K562 (cell line): ENCODE measurements around the gene TNRC6B. TPM values are rescaled to one million over a fixed set of nuclear protein-coding genes. Genes with fewer than 3 reads are reported as not detected.

ENCODE experiments used
- ATAC-seq: fragments of 200-7000 bp; cut with Tn5 transposase; 3 replicates; pipeline ENCODE4 v1.9.1; 2020; ENCODE audit warnings: moderate library complexity
- BruUV-seq: library from RNA; stranded (reverse); fragments of 400-500 nt; replicated peaks from 2 replicates; lab custom pipeline; 2021; lab: Mats Ljungman, UMichigan
- CTCF ChIA-PET: fragments of 300-600 bp; formaldehyde crosslinking; extraction: SDS; loops from one replicate; lab custom pipeline; 2021; ENCODE audit warnings: low intra/inter-chr PET ratio; lab: Yijun Ruan, JAX
- POLR2A ChIA-PET: fragments of 300-600, 350-650 bp; sonication (Branson Sonifier 250); formaldehyde crosslinking; extraction: SDS; loops from one replicate; lab custom pipeline; 2021; ENCODE audit warnings: antibody characterized with exemption, inconsistent platforms; lab: Yijun Ruan, JAX
- DNase-seq, 4 experiments: peaks; one replicate each; pipeline versions ENCODE4 v3.0.0 to v3.0.0-alpha.2; 2011 to 2018; ENCODE audit warnings: low spot score in 3 of 4, mixed read lengths in 3 of 4; ENCODE audit errors: extremely low read depth in 1 of 4
- FAIRE-seq: peaks from 2 replicates; lab custom pipeline; 2011; peaks lifted over from hg19 to GRCh38; lab: Jason Lieb, UNC
- H2AFZ ChIP-seq: 2 replicates; pipeline ENCODE4 v1.6.0; 2011; ENCODE audit warnings: low read depth, low read length, control low read depth, inconsistent platforms
- H3K27ac ChIP-seq: fragments of 200-600 bp; 3 replicates; pipeline ENCODE4 v1.8.0; 2011; ENCODE audit warnings: low read depth, mild to moderate bottlenecking, control low read depth, inconsistent platforms, low read length, moderate library complexity, mixed read lengths; ENCODE audit errors: extremely low read depth
- H3K27me3 ChIP-seq, 2 experiments: fragments of 300-600 bp in 1 of 2; 2 replicates in 1 of 2; 3 replicates in 1 of 2; pipeline versions ENCODE4 v1.6.0 to v1.8.0; 2011; ENCODE audit warnings: inconsistent platforms in 2 of 2, low read length in 2 of 2, mild to moderate bottlenecking in 1 of 2, mixed read lengths in 1 of 2, moderate library complexity in 1 of 2; ENCODE audit not compliant: control insufficient read depth in 2 of 2, insufficient read depth in 2 of 2
- H3K36me3 ChIP-seq: fragments of 300-600 bp; 3 replicates; pipeline ENCODE4 v1.8.0; 2011; ENCODE audit warnings: mild to moderate bottlenecking, low read length, inconsistent platforms; ENCODE audit not compliant: control insufficient read depth, insufficient read depth
- H3K4me1 ChIP-seq, 2 experiments: fragments of 200-600 bp in 1 of 2; replicated peaks in 1 of 2; 2 replicates in 1 of 2; 3 replicates in 1 of 2; pipeline versions ENCODE4 v1.5.1 to v1.8.0; 2011; ENCODE audit warnings: inconsistent platforms in 2 of 2, low read length in 2 of 2, mild to moderate bottlenecking in 1 of 2, mixed read lengths in 1 of 2, moderate library complexity in 1 of 2; ENCODE audit not compliant: control insufficient read depth in 2 of 2, insufficient read depth in 2 of 2
- H3K4me2 ChIP-seq: 2 replicates; pipeline ENCODE4 v1.6.1; 2011; ENCODE audit warnings: low read length, control low read depth, inconsistent platforms, mixed read lengths; ENCODE audit not compliant: insufficient read depth
- H3K4me3 ChIP-seq: fragments of 200-600 bp; sonication (generic), shearing (Covaris generic); 2 replicates; pipeline ENCODE4 v1.5.1; 2016; ENCODE audit warnings: control low read depth, inconsistent platforms
- H3K79me2 ChIP-seq: fragments of 200-600 bp; 3 replicates; pipeline ENCODE4 v1.8.0; 2011; ENCODE audit warnings: low read length, inconsistent platforms; ENCODE audit not compliant: control insufficient read depth, insufficient read depth
- H3K9ac ChIP-seq, 2 experiments: 2 replicates each; pipeline versions ENCODE4 v1.6.0 to v1.6.1; 2011; ENCODE audit warnings: low read depth in 2 of 2, low read length in 2 of 2, control low read depth in 1 of 2, inconsistent platforms in 1 of 2, mild to moderate bottlenecking in 1 of 2, mixed read lengths in 1 of 2; ENCODE audit not compliant: insufficient read depth in 1 of 2
- H3K9me1 ChIP-seq: one replicate; pipeline ENCODE4 v1.6.0; 2011; ENCODE audit warnings: inconsistent platforms, mild to moderate bottlenecking, low read length, moderate library complexity; ENCODE audit not compliant: control insufficient read depth, insufficient read depth
- H3K9me3 ChIP-seq: replicated peaks from 2 replicates; pipeline ENCODE4 v1.5.1; 2011; ENCODE audit warnings: low read depth, low read length, inconsistent platforms; ENCODE audit not compliant: control insufficient read depth, insufficient read depth
- H4K20me1 ChIP-seq: replicated peaks from 2 replicates; pipeline ENCODE4 v1.6.1; 2011; ENCODE audit warnings: low read length, inconsistent platforms, mixed read lengths; ENCODE audit not compliant: control insufficient read depth, insufficient read depth
- NFATC3 ChIP-seq: fragments of 450-650 bp; IDR thresholded peaks from 2 replicates; pipeline ENCODE4 v1.6.1; 2017; ENCODE audit warnings: mild to moderate bottlenecking
- WGBS: fragments of 100-300 bp; shearing (Covaris generic); methylation state at CpG from one replicate; pipeline ENCODE4 v1.1.6; 2016; ENCODE audit warnings: low coverage, mixed read lengths; ENCODE audit not compliant: insufficient coverage; ENCODE audit errors: missing lambda C conversion rate; 5-methylcytosine and 5-hydroxymethylcytosine counted together
- in situ Hi-C: fragments of 300-500 bp; cut with MboI; formaldehyde crosslinking; loops from 4 replicates; pipeline ENCODE4 v1.15.0; 2018; ENCODE audit warnings: inconsistent platforms, mixed read lengths
- intact Hi-C: fragments of 100-400 bp; cut with micrococcal nuclease; formaldehyde crosslinking; loops from 2 replicates; pipeline ENCODE4 v1.14.2; 2022
- polyA plus RNA-seq, 8 experiments: library from polyadenylated mRNA; depleted of rRNA in 4 of 8; stranded (reverse) in 5 of 8; unstranded in 3 of 8; fragments of >200 nt; fragmentation: Nextera tagmentation in 2 of 8; fragmentation: Illumina TruSeq in 1 of 8; extraction: Ambion mirVana in 2 of 8; extraction: Trizol in 1 of 8; gene quantifications; 2 replicates each; pipeline versions ENCODE4 v1.2.1 to v1.2.3, GENCODE V29; 2011 to 2014; ENCODE audit warnings: inconsistent platforms in 1 of 8, missing spikeins in 1 of 8
- total RNA-seq, 7 experiments: library from RNA; depleted of rRNA in 6 of 7; stranded (reverse); fragments of >200 nt in 6 of 7; fragmentation: Illumina TruSeq in 2 of 7; extraction: Trizol in 2 of 7; gene quantifications; 2 replicates each; pipeline versions ENCODE4 v1.2.1 to v1.2.3, GENCODE V29; 2011 to 2021; ENCODE audit warnings: low replicate concordance in 1 of 7
- TF ChIP-seq, protein P1 (sequence below): sonication (generic); formaldehyde crosslinking; IDR thresholded peaks from 2 replicates; pipeline ENCODE4 v1.4.0; 2020; ENCODE audit warnings: mild to moderate bottlenecking, missing genetic modification reagents

TNRC6B gene
- total and polyA plus RNA-seq, 9 of the 15 experiments (the other 6 are each of a cell fraction or from before 2014, with no cell fraction given): 0.96 to 18.8 (median 10.8) TPM

DNA sequence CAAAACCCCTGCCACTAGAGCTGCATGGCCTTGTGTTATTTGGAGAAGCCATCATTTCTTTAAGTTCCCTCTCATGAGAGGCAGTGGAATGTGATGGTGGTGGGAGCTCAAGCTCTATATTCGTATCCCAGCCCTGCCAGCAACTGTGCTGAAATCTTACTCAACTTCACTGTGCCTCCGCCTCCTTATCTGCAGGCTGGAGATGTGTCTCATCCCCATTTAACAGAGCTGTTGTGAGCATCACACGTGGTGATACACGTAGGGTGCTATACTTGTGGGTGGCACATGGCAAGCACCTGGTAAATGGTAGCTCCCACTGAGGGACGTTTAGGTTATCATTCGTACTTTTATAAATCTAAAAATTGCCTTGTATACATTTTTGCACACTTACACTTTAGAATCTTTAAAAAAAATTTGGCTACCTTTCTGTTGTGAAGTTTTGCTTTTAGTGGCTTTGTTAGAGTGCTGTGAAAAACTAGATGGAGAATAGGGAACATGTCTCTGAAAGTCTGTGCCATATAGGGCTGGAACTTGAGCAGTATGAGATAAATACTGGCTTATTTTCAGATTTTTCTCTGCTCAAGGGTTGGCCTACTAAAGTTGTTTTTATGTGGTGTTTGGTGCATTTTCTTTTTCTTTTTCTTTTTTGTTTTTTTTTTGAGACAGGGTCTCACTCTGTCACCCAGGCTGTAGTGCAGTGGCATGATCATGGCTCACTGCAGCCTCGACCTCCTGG, 23.2 kb downstream of the TNRC6B start:
- POLR2A ChIA-PET: interaction anchor here (0.6 to 1.2 kb wide), 4 partner anchors 10 to 1088 kb away, joined by 3 read pairs; partner anchors contain the start of gene TNRC6B
- DNase-seq (no peak), ATAC-seq (peak; percentile 34; the same call in 2 of the 3 replicates)

More for the DNA sequence above, 23.2 kb downstream of the TNRC6B start:
- H3K9me1 ChIP-seq: no peaks in the 10 kb centered on the region
- no peak for TF ChIP-seq NFATC3
- TF ChIP-seq, protein P1, sequence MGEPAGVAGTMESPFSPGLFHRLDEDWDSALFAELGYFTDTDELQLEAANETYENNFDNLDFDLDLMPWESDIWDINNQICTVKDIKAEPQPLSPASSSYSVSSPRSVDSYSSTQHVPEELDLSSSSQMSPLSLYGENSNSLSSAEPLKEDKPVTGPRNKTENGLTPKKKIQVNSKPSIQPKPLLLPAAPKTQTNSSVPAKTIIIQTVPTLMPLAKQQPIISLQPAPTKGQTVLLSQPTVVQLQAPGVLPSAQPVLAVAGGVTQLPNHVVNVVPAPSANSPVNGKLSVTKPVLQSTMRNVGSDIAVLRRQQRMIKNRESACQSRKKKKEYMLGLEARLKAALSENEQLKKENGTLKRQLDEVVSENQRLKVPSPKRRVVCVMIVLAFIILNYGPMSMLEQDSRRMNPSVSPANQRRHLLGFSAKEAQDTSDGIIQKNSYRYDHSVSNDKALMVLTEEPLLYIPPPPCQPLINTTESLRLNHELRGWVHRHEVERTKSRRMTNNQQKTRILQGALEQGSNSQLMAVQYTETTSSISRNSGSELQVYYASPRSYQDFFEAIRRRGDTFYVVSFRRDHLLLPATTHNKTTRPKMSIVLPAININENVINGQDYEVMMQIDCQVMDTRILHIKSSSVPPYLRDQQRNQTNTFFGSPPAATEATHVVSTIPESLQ (CRISPR knock-in tag): no peak
- H3K27me3 ChIP-seq: no peaks in the 10 kb centered on the region
- in situ Hi-C loops (no loop called here), intact Hi-C loops (no loop called here)
- CTCF ChIA-PET: no interaction called here
- WGBS: 48% methylated on average over 6 of the region's 7 CpGs
- H3K36me3 ChIP-seq: peaks cover 6% of the 10 kb centered on the region; the same call in 1 of the 3 replicates
- H3K27ac ChIP-seq: no peak overlapping the region
- no peak overlapping the region for H3K4me2 ChIP-seq
- FAIRE-seq: no peak
- peaks cover 95% of the 10 kb centered on the region for H3K79me2 ChIP-seq
- no peaks in the 10 kb centered on the region for H3K9me3 ChIP-seq
- no TSS peak for BruUV-seq
- peaks cover 4 to 25% of the 10 kb centered on the region in 2 experiments; a peak in 3 of 5 replicates for H3K4me1 ChIP-seq
- no peak overlapping the region for H2AFZ ChIP-seq
- peaks cover 12% of the 10 kb centered on the region for H4K20me1 ChIP-seq
- no peak overlapping the region for H3K4me3 ChIP-seq
- no peak overlapping the region for H3K9ac ChIP-seq
